Kidney capillary endothelial cell (primary cell): ENCODE measurements around the gene GAS6.
A peak's percentile ranks its signal among the peaks of the same experiment; 100 is the strongest.

Source experiments
- DNase-seq: peaks from one replicate; pipeline ENCODE4 v3.0.0-alpha.2; 2018; ENCODE audit warnings: low spot score

GAS6 gene

DNA sequence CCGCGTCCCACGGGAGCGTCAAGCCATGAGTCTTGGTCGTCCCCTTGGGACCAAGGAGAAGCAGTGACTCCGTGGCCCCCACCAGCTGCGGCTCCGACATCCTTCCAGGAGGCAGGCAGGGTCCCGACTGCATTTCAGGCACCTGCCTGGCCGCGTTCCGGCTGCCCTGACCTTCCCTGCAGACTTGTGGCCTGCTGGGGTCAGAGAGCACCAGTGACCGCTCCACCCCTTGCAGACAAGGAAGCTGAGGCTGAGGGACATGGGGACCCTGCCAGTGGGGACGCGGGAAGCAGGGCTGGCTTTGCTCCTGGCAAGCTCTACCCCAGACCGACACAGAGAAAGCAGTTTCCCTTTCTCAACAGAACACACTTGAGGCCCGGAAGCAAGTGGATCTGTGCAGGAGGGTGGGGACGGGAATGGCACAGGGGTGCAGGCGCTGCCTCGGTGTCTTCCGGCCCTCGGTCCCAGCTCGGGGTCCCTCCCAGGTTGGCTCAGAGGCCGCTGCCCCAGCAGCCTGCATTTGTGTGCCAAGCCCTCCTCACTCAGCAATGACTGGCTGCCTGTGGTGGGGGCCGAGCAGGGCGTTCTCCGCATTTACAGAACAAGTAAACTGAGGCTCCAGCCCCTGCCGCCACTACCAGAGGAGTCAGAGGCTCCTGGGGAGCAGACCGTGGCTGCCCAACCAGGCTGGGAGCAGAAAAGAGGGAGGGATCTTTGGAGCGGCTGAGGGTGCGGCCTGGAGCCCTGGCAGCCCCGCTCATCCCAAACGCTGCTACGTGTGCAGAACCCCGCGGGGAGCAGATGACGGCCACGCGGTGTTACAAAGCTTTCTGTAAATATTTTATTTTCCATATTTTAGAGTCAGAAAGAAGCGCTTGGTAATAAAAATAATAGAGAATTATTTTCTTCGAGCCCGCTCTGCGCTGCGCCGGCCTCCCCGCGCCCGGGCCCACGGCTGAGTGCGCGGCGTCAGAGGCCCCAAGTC is 43.9 kb downstream of the GAS6 start:
- no peak for DNase-seq

DNA sequence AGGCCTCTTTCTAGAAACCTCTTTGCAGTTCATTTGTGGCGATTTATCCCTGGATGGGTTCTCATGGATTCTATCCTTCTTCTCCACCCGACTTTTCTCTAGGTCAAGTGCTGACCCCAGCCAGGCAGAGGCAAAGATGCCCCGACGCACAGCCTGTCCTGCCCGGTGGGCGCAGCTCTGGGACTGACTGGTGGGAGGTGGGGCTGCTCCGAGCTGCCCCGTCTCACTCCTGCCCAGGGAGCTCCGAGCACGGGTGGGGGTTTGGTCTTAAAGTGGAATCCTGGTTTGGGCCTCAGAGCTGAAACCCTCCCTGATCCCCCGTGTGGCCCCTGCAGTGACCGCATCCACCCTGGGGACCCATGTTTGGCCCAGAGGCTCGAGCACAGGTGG is 44.5 kb downstream of the GAS6 start:
- no peak for DNase-seq

DNA sequence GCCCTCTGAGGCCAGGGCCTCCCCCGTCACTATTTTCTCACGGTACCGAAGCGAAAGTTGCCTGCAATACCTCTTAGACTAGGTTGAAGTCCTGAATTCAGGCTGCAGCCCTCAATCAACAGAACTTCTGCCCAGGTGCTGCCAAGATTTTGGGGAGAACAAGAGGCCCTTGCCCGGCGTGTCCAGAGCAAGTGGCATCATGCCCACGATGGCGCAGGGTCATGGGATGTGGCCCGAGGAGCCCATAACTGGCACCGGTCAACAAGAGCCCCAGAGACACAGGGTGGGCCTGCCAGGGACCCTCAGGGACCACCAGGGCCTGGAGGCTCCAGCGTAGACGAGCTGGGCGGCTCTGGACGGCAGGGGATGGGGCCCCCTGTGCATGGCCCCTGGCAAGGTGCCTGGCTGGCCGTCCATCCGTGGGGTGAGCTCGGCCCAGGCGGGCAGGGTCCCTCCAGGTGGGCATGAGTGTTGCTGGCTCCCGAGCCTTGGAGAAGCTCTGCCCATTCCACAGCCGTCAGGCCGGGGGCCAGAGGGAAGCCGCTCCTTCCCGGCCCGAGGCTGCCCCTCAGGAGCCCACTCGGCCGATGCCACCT is 45.1 kb downstream of the GAS6 start:
- DNase-seq, result no peak

DNA sequence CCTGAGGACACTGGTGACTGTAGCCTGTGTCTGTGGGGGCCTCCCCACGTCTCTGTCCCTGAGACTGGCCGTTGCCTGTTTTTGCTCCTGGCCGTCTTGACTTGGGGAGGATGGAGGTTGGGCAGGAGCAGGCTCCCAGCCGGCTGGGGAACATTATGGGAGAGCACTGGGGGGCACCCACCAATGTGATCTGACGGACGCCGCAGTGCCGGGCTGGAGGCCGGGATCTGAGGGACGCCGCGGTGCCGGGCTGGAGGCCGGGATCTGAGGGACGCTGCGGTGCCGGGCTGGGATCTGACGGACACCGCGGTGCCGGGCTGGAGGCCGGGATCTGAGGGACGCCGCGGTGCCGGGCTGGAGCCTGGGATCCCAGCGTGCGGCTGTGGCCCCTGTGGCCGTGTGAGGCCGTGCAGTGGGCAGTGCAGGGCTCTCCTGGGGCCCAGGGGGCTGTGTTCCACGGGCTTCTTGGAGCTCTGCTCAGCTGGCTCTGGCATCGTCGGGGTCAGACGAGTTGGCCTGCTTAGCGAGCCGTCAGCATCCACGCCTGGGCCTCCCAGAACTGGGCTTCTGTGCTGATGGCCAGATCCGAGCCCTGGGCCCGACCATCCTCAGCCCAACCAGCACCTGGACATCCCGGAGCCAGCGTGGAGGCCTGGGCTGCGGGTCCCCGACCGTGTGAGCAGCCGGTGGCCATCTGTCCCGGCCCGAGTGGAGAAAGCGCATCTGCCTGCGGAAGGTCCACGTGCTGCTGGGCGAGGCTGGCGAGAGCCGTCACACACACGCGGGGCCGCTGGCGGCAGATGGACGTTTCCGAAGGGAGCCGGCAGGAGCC is 45.8 kb downstream of the GAS6 start:
- no peak for DNase-seq

DNA sequence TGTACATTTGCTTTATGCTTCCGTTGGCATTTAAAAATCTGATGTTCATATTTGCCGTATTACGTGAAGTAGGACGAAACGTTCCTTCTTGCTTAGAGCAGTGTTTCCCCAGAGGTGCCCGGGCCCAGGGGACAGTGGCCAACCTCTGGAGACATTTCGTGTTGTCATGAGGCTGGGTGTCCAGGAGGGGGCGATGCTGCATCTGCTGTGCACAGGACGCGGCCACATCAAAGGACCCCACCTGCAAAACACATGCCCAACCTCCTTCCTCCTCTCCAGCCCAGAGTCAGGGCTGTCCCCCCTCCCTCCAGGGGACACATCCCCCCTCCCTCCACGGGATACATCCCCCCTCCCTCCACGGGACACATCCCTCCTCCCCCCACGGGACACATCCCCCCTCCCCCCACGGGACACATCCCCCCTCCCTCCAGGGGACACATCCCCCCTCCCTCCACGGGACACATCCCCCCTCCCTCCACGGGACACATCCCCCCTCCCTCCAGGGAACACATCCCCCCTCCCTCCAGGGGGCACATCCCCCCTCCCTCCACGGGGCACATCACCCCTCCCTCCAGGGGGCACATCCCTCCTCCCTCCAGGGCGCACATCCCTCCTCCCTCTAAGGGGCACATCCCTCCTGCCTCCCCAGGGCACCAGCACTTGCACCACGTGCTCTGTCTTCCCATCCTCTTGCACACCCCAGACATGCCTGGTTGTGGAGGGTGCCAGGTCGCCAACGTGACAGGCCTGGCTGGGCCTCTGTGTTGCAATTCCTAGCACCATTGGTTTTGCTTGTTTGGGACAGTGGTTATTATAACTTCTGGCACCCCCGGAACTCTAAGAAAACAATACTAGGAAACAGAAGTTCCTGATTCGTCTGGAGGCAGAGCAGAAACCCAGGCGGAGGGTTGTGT is 46.7 kb downstream of the GAS6 start:
- DNase-seq, result peak; percentile 90

DNA sequence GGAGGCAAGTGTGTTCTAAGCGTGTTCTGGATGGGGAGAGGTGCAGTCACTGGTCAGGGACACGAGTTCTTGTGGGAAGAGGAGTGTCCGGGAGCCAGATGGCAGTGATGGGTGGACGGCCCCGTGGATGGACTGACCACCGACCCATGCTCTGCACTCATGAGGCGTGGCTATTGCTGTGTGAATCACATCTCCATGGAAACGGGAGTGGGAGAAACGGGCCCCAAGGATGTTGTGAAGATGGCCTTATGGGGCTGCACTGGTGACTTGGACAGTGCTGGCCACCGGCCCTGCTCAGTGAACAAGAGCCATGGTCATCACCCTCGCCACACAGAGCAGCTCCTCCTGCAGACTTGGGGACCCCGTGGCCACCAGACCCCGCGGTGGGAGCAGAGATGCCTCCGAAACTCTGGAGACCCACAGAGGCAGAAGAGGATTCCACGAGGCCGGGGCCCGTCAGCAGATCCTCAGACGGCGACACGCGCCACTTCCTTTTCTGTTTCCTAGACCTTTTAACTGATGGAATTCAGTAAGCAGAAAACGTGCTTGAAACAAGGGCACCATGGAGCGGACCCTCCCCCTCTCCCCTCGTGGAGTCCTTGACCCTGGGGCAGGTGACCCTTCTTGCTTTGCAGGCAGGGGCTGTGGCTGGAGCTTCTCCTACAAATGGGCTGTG is 47.5 kb downstream of the GAS6 start:
- peak; percentile 29 for DNase-seq

DNA sequence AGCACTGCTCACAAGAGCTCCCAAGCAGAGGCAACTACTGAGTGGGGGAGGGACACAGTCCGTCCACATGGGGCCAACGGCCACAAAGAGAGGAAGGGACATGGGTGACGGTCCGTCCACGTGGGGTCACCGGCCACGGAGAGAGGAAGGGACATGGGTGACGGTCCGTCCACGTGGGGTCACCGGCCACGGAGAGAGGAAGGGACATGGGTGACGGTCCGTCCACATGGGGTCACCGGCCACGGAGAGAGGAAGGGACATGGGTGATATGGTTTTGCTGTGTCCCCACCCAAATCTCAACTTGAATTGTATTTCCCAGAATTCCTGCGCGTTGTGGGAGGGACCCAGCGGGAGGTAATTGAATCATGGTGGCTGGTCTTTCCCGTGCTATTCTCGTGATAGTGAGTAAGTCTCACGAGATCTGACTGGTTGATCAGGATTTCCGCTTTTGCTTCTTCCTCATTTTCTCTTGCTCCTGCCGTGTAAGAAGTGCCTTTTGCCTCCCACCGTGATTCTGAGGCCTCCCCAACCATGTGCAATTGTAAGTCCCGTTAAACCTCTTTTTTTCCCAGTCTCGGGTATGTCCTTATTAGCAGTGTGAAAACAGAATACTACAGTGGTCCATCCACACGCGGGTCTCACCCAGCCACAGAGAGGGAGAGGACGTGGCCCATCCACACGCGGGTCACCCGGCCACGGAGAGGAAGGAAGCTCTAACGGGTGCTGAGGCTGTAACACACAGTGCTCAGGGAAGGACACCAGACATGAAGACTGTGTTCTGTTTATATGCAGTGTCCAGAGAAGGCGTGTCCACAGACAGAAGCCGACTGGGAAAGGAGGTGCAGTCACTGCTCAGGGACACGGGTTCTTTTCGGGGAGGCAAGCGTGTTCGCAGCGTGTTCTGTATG is 48.5 kb downstream of the GAS6 start:
- no peak for DNase-seq

DNA sequence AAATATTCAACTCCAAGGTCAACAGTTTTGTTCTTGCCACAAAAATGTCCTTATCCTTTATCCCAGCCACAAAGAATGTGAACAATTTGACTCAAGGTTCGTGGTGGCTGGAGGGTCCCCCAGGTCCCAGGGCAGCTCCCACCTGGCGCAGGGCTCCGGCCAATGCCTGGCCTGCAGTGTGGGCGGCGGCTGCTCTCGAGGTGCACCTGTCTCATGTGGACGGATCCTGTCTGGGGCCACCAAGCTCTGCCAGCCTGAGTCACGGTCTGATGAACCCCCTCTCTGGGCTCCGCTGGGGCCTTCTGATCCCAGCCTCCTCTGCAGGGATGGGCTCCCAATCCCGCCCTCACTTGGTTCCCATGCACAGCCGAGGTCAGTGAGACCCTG is 49.4 kb downstream of the GAS6 start:
- DNase-seq, result no peak

DNA sequence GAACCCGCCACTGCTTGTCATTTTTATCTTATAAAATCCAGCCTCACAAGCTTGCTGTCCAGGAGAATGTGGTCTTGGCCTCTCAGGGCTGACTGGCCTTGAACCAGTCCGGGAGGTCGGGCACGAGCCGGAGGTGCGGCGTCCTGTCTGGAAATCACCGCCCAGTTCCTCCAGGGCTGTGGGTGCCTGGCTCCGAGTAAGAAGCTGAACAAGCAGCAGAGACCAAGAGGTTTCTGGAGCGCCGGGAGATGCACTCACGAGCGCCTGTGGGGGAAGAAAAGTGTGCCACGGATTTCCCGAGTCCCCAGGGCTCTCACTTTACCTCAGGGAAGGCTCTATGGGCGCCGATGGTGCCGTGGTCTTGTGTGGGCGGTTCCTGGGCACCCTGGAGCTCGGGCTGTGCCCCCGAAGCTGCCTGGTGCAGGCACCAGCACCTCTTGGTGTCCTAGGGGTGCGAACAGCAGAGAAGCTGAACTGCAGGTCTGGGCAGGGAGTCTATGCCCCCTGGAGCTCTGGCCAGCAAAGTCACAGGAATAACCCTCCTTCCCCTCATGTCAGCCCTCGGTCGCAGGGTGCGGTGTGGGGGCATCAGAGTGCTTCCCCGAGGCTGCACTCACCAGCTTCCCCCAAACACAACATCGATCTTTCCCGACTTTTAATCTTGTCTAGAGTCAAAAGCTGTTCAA is 50.0 kb downstream of the GAS6 start:
- no peak for DNase-seq

DNA sequence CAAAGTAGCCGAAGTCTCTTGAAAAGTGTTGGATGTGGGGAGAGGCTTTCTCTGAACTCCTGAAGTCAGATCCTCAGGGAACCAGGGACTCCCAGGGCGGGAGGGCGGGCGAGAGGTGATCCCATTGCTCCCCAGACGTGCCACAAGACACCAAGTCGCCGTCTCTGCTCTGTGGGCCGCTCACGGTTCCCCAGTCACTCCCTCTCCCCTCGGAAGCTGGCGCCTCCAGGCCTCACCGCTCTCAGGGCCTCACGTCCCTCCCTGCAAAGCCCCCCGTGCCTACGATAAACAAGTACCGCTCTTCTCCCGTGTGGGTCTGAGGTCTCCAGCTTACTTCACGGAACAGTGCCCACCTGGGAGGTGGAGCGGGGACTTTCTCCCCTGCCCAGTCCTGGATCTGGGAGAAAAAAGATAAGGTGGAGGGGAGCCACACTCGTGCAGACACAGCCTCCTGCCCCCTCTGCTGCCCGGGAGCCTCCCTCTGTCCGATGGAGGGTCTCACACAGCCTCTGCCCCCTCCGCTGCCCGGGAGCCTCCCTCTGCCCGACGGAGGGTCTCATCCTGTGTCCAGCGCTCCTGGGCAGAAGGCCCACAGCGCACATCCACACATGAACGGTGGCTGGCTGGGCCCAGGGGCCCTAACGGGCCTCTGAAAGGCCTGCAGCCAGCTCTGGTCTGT is 50.7 kb downstream of the GAS6 start:
- no peak for DNase-seq

DNA sequence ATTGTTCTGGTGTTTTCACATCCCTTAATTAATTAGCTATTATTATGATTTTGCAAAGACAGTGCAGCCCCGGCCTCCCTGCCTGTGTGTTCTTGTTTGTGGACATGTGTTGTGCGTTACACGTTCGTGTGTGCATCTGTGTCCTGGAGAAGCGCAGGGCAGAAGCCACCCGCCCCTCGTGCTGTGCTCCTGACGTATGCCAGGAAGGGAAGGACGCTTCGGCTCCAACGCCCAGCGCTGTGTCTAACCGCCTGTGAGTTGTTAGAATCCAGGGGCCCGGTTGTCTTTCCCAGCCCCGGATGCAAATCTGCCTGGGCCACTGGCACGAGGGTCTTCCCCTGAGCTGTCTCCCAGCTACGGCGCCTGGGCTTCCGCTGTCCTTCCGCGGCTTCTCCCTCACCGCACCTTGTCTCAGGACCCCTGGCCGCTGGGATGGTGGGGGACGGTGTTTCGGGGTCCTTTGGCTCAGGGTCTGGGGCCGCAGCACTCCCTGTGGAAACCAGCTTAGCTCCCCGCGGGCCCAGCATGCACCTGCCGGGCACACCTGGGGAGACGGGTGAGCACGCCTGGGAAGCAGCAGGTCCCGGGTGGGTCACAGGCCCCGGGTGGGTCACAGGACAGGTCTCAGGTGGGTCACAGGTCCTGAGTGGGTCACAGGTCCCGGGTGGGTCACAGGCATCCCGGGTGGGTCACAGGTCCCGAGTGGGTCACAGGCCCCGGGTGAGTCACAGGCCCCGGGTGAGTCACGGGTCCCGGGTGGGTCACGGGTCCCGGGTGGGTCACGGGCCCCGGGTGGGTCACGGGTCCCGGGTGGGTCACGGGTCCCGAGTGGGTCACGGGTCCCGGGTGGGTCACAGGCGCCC is 51.5 kb downstream of the GAS6 start:
- DNase-seq, result no peak

DNA sequence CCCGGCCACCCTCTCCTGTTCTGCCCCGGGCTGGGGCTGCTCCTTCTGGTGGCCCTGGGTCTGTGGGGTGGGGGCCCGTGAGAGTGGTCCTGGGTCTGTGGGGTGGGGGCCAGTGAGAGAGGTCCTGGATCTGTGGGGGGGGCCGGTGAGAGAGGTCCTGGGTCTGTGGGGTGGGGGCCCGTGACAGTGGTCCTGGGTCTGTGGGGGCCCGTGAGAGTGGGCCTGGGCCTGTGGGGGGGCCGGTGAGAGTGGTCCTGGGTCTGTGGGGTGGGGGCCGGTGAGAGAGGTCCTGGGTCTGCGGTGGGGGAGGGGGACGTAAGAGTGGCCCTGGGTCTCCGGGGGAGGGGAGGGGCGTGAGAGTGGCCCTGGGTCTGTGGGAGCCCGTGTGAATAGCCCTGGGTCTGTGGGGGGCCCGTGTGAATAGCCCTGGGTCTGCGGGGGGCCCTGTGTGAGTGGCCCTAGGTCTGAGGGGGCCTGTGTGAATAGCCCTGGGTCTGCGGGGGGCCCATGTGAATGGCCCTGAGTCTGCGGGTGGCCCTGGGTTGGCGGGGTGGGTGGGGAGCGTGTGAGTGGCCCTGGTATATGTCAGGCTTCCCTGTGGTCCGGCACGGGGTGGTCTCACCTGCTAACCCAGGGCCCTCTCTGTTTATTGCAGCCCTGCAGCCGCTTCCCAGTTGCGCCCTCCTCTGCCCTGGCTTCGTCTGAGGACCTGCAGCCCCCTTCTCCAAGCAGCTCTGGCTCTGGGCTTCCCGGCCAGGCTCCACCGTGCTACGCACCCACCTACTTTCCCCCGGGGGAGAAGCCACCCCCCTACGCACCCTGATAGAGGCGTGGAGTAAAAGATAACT is 52.6 kb downstream of the GAS6 start:
- no peak for DNase-seq

DNA sequence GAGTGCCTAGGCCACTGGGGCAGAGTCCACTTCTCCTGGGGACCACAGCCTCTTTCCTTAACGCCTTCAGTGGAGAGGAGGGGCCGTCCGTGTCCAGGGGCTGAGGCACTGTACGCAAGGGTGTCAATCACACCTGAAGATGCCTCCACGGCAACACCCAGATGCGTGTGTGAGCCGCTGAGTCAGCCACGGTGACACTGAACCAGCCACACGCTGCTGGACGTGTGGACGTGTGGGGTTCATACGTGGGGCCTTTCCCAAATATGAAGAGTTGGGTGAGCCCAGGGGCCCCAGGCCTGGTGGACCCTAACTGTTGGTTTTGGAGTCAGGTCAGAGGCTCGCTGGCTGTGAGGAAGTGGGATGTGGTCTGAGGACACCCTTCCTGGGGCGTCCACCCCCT is 53.2 kb downstream of the GAS6 start:
- no peak for DNase-seq

DNA sequence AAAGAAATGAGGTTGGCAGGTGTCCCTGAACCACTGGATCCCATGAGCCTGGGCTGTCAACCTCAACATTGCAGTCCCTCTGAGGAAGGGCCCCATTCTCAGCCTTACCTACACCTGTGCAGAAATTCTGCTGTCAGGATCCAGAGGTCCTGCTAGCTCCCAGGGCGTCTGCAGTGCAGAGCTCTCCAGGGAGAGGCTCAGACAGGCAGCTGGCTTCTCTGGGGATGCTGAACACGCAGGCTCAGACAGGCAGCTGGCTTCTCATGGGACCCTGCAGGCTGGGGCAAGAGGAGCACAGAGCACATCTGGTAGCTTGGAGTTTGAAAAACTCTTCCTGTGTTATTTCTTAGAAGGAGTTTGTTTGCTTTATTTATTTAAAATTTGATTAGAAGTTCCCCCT is 53.9 kb downstream of the GAS6 start:
- DNase-seq, result no peak

DNA sequence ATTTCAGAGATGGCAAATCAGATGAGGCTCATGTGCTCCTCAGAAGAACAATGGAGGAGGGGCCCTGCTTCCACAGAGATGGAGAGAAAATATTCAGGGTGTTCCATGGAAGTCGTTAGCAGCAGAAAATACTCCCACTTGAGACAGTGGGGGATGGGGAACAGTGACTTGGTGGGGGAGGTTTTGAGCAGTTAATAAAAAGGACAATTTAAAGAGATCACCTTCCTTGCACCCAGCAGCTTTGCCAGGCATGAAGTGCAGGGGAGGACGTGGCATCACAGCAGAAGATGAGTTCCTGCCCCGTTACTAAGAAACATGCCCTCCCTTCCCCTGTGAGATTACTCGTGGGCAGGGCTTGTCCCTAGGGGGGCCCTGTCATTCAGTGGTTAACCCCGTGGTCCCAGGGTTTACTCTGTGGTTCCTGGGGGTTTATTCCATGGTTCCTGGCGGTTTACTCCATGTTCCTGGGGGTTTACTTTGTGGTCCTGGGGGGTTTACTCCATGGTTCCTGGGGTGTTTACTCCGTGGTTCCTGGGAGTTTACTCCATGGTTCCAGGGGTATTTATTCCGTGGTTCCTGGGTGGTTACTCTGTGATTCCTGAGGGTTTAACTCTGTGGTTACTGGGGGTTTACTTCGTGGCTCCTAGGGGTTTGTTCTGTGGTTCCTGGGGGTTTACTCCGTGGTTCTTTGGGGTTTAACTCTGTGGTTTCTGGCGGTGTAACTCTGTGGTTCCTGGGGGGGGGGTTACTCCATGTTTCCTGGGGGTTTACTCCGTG is 55.6 kb downstream of the GAS6 start:
- DNase-seq, result no peak

DNA sequence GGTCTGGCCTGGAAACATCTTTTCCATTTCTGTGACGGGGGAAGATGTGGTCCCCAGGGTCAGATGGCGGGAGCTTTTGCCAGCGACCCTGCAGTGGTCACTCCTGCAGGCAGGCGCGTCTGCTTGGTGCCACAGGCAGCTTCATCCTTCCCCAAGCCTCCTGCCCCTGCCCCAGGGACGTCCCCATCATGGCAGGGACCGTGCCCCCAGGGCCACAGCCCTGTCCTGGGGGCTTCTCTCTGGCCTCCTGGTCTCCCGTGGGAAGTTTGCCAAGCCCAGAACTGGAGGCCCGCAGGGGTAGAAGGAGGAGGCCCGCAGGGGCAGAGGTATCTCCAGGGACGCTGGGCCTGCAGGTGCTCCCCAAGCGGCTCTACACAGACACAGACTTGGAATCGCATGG is 57.4 kb downstream of the GAS6 start:
- no peak for DNase-seq
